ENCODE results near the gene GPC1. TPM values are rescaled to one million over a fixed set of nuclear protein-coding genes. Genes with fewer than 3 reads are reported as not detected.
A peak's percentile ranks its signal among the peaks of the same experiment; 100 is the strongest.

GPC1 gene
- total RNA-seq, 4 donors from 2014 or later: 0.88 to 62.2 (median 43.4) TPM

DNA sequence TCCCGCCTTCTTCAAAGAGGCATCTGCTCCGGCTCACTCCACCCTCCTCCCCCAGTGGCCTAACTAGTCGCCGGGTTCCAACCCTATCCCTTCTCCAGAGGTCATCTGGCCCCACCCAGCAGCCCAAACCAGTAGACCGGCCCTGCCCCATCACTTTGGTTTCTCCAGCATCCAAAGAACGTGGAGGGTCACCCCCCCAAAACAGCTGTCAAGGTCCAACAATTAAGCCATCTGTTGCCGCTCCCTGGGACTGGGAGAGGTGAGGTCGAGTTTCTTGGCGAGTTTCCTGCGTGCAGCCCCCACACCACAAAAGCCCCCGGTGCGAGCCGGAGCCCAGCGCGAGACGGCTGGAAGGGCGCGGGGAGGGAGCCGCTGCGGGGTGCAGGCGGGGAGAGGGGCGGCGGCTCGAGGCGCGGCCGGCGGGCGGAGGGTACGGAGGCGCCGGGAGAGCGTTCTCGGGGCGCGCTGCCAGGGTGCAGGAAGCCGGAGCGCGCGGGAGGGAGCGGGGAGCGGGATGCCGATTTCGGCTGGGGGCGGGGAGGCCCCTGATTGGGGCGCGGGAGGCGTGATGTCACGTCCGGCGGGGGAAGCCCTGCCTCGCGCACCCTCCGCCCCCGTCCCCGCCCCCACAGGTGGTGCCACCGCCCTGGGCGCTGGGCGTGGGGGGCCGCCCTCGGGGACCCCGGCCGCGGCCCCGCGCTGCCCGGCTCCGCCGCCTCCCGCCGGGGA lies 571 bp upstream of the GPC1 start:
- Histone ChIP-seq H3K36me3 (no peaks in the 10 kb centered on the region), H3K9me3 (no peaks in the 10 kb centered on the region), H3K4me3 (peak overlapping the region; percentile 42 to 92), H3K4me1 (peaks cover 0 to 16% of the 10 kb centered on the region in 2 donors), H3K27me3 (no peaks in the 10 kb centered on the region), H3K27ac (peak overlapping the region; percentile 88 to 89)
- peak; percentile 95 to 96 for DNase-seq
- TF ChIP-seq CTCF (IDR thresholded peaks at IDR 0.05) (peak in 1 of 4 experiments; percentile 3), POLR2A (IDR thresholded peaks at IDR 0.05) (peak in 1 of 2 donors; percentile 35)
- intact Hi-C loops (cut with DNase I; ENCODE audit: low total_unique reads): loop anchor here (5.0 kb wide), 1 partner anchor 203 kb away; no protein-coding TSS in a partner anchor

- DNase-seq: peak in 1 of 2 donors; percentile 23
- no peaks in the 10 kb centered on the region for H3K36me3 ChIP-seq
- no peaks in the 10 kb centered on the region for H3K27me3 ChIP-seq
- H3K27ac ChIP-seq: peak overlapping the region; percentile 88 to 89
- TF ChIP-seq CTCF (IDR thresholded peaks at IDR 0.05): no peak
- peak overlapping the region; percentile 42 to 92 for H3K4me3 ChIP-seq
- intact Hi-C loops (cut with DNase I; ENCODE audit: low total_unique reads): loop anchor here (5.0 kb wide), 1 partner anchor 204 kb away; no protein-coding TSS in a partner anchor
- no peaks in the 10 kb centered on the region for H3K9me3 ChIP-seq
- H3K4me1 ChIP-seq: peaks cover 0 to 16% of the 10 kb centered on the region in 2 donors
These were observed 652 bp downstream of the GPC1 start for GRCh38 chr2:240435948-240436682.

- Histone ChIP-seq H3K27me3 (no peaks in the 10 kb centered on the region), H3K4me3 (peak overlapping the region; percentile 42 to 92), H3K9me3 (no peaks in the 10 kb centered on the region), H3K4me1 (peaks cover 0 to 16% of the 10 kb centered on the region in 2 donors), H3K27ac (peak overlapping the region in 1 of 2 donors; percentile 88), H3K36me3 (no peaks in the 10 kb centered on the region)
- peak in 1 of 2 donors; percentile 28 for DNase-seq
- intact Hi-C loops (cut with DNase I; ENCODE audit: low total_unique reads): loop anchor here (5.0 kb wide), 1 partner anchor 205 kb away; no protein-coding TSS in a partner anchor
- TF ChIP-seq POLR2A (IDR thresholded peaks at IDR 0.05) (no peak), CTCF (IDR thresholded peaks at IDR 0.05) (no peak)
These were observed 1.5 kb downstream of the GPC1 start for GRCh38 chr2:240436683-240437550.

GRCh38 chr2:240437551-240437860 lies 2.0 kb downstream of the GPC1 start:
- H3K27ac ChIP-seq: no peak overlapping the region
- intact Hi-C loops (cut with DNase I; ENCODE audit: low total_unique reads): loop anchor here (5.0 kb wide), 1 partner anchor 205 kb away; no protein-coding TSS in a partner anchor
- H3K4me3 ChIP-seq: no peak overlapping the region
- DNase-seq: no peak
- no peak for TF ChIP-seq CTCF (IDR thresholded peaks at IDR 0.05)
- no peak for TF ChIP-seq POLR2A (IDR thresholded peaks at IDR 0.05)
- H3K36me3 ChIP-seq: no peaks in the 10 kb centered on the region
- H3K27me3 ChIP-seq: no peaks in the 10 kb centered on the region
- peaks cover 0 to 16% of the 10 kb centered on the region in 2 donors for H3K4me1 ChIP-seq
- H3K9me3 ChIP-seq: no peaks in the 10 kb centered on the region

Data from uterus (tissue), 4 donors.